Uterus (tissue), 2 donors: ENCODE data around the gene FCHSD2.

Source experiments
- CTCF ChIP-seq, 4 experiments: fragments of 200-600 bp in 2 of 4; fragments of 450-650 bp in 2 of 4; sonication (generic) in 2 of 4; IDR thresholded peaks; one replicate each; pipeline ENCODE4 v1.5.1; 2016 to 2019; ENCODE audit warnings: antibody characterized with exemption in 4 of 4, mild to moderate bottlenecking in 2 of 4, moderate library complexity in 1 of 4
- POLR2A ChIP-seq, 2 donors: fragments of 450-650 bp; IDR thresholded peaks; one replicate each; pipeline ENCODE4 v1.6.1; 2016; ENCODE audit warnings: antibody characterized with exemption in 2 of 2, mild to moderate bottlenecking in 1 of 2, moderate library complexity in 1 of 2

DNA sequence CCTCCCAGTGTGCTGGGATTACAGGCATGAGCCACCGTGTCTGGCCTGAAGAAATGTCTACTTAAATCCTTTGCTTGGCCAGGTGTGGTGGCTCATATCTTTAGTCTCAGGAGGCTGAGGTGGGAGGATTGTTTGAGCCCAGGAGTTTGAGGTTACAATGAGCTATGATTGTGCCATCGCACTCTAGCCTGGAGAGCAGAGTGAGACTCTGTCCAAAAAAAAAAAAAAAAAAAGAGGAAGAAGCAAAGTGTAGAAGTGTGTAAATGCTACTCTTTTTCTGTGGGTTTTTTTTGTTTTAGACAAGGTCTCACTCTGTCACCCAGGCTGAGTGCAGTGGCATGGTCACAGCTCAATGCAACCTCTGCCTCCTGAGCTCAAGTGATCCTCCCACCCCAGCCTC is 334.3 kb downstream of the FCHSD2 start:
- TF ChIP-seq CTCF (IDR thresholded peaks at IDR 0.05) (no peak), POLR2A (IDR thresholded peaks at IDR 0.05) (no peak)
